A549 (cell line): ENCODE measurements around the gene C1QTNF12. TPM values are rescaled to one million over a fixed set of nuclear protein-coding genes. Genes with fewer than 3 reads are reported as not detected.

ENCODE experiments used
- ATAC-seq, 2 experiments: fragments of 200-7000 bp in 1 of 2; fragments of >200 bp in 1 of 2; cut with Nextera tagmentation in 1 of 2; cut with Tn5 transposase in 1 of 2; 3 replicates each; pipeline versions ENCODE4 v1.8.0 to v1.9.1; 2018 to 2020; ENCODE audit warnings: mild to moderate bottlenecking in 1 of 2, moderate library complexity in 1 of 2
- CTCF ChIA-PET: fragments of 300-600 bp; sonication (Branson Sonifier 250); formaldehyde crosslinking; extraction: SDS; loops from one replicate; lab custom pipeline; 2021; ENCODE audit warnings: antibody characterized with exemption, inconsistent platforms; lab: Yijun Ruan, JAX
- POLR2A ChIA-PET: fragments of 350-600 bp; formaldehyde crosslinking; extraction: SDS; loops from one replicate; lab custom pipeline; 2021; ENCODE audit warnings: antibody characterized with exemption, inconsistent platforms; lab: Yijun Ruan, JAX
- DNase-seq, 2 experiments: peaks; one replicate each; pipeline versions ENCODE4 v3.0.0 to v3.0.0-alpha.2; 2011 to 2016; ENCODE audit warnings: low read depth in 1 of 2, low spot score in 1 of 2
- FAIRE-seq: peaks from 2 replicates; lab custom pipeline; 2011; peaks lifted over from hg19 to GRCh38; lab: Jason Lieb, UNC
- H3K27ac ChIP-seq, 2 experiments: fragments of >200 bp; sonication (Bioruptor Twin); formaldehyde crosslinking; 3 replicates each; pipeline ENCODE4 v1.5.1; 2016 to 2017
- H3K4me1 ChIP-seq: fragments of >200 bp; sonication (Bioruptor Twin); formaldehyde crosslinking; 3 replicates; pipeline ENCODE4 v1.6.1; 2016
- H3K4me2 ChIP-seq: fragments of >200 bp; sonication (Bioruptor Twin); formaldehyde crosslinking; 3 replicates; pipeline ENCODE4 v1.6.1; 2016
- H3K4me3 ChIP-seq: fragments of >200 bp; sonication (Bioruptor Twin); formaldehyde crosslinking; 3 replicates; pipeline ENCODE4 v1.5.1; 2016
- H3K9me3 ChIP-seq: fragments of >200 bp; sonication (Bioruptor Twin); formaldehyde crosslinking; 3 replicates; pipeline ENCODE4 v1.6.1; 2016
- BCL3 ChIP-seq: fragments of >200 bp; sonication (Bioruptor Twin); formaldehyde crosslinking; IDR thresholded peaks from 3 replicates; pipeline ENCODE4 v1.6.1; 2016
- BHLHE40 ChIP-seq: IDR thresholded peaks from 2 replicates; pipeline ENCODE4 v1.6.1; 2012; ENCODE audit warnings: low read depth, low read length, inconsistent platforms
- CEBPB ChIP-seq, 2 experiments: fragments of >200 bp in 1 of 2; sonication (Bioruptor Twin) in 1 of 2; formaldehyde crosslinking in 1 of 2; IDR thresholded peaks; 2 replicates each; pipeline ENCODE4 v1.6.1; 2012 to 2016
- E2F6 ChIP-seq: IDR thresholded peaks from 2 replicates; pipeline ENCODE4 v1.6.1; 2012; ENCODE audit warnings: low read depth, borderline replicate concordance
- EHF ChIP-seq: fragments of 250-450 bp; sonication (Bioruptor Pico); IDR thresholded peaks from 2 replicates; pipeline ENCODE4 v1.5.0; 2020; ENCODE audit warnings: mild to moderate bottlenecking
- ELK1 ChIP-seq: fragments of 150-350 bp; IDR thresholded peaks from 2 replicates; pipeline ENCODE4 v1.6.1; 2014; ENCODE audit warnings: low read depth, mild to moderate bottlenecking, low read length
- FOSL2 ChIP-seq, 2 experiments: fragments of 450-650 bp in 1 of 2; fragments of >200 bp in 1 of 2; sonication (Bioruptor Twin) in 1 of 2; formaldehyde crosslinking; IDR thresholded peaks; 2 replicates each; pipeline versions ENCODE4 v1.5.0 to v1.6.1; 2016 to 2020; ENCODE audit warnings: mild to moderate bottlenecking in 1 of 2, moderate library complexity in 1 of 2
- GATA3 ChIP-seq: IDR thresholded peaks from 2 replicates; pipeline ENCODE4 v1.6.1; 2012; ENCODE audit warnings: borderline replicate concordance
- HEYL ChIP-seq: fragments of 250-450 bp; sonication (Bioruptor Pico); IDR thresholded peaks from 2 replicates; pipeline ENCODE4 v1.8.0; 2021; ENCODE audit warnings: mild to moderate bottlenecking, moderate library complexity
- HOXB13 ChIP-seq: fragments of 250-450 bp; sonication (Bioruptor Pico); IDR thresholded peaks from 2 replicates; pipeline ENCODE4 v1.5.0; 2020; ENCODE audit warnings: low read depth, mild to moderate bottlenecking, moderate library complexity
- JUN ChIP-seq, 2 experiments: fragments of >200 bp; sonication (Bioruptor Twin); formaldehyde crosslinking; IDR thresholded peaks; 2 replicates in 1 of 2; 3 replicates in 1 of 2; pipeline ENCODE4 v1.6.1; 2016 to 2017
- KDM5A ChIP-seq: fragments of 200-600 bp; sonication (generic); IDR thresholded peaks from 2 replicates; pipeline ENCODE4 v1.6.1; 2016; ENCODE audit warnings: antibody characterized with exemption, mild to moderate bottlenecking
- MYC ChIP-seq: IDR thresholded peaks from 2 replicates; pipeline ENCODE4 v1.6.1; 2012; ENCODE audit warnings: mild to moderate bottlenecking, inconsistent platforms, low read length, improper control_type of control experiment, borderline replicate concordance
- NPAS2 ChIP-seq: fragments of 250-450 bp; sonication (Bioruptor Pico); IDR thresholded peaks from 2 replicates; pipeline ENCODE4 v1.8.0; 2022; ENCODE audit warnings: mild to moderate bottlenecking, moderate library complexity, borderline replicate concordance
- RAD21 ChIP-seq, 2 experiments: fragments of >200 bp in 1 of 2; sonication (Bioruptor Twin) in 1 of 2; formaldehyde crosslinking in 1 of 2; IDR thresholded peaks in 1 of 2; conservative IDR thresholded peaks in 1 of 2; 2 replicates in 1 of 2; 3 replicates in 1 of 2; pipeline ENCODE4 v1.6.1; 2012 to 2018; ENCODE audit warnings: inconsistent platforms in 1 of 2
- RCOR1 ChIP-seq: fragments of 150-350 bp; IDR thresholded peaks from 2 replicates; pipeline ENCODE4 v1.6.1; 2014; ENCODE audit warnings: antibody characterized with exemption, low read length, low read depth
- REST ChIP-seq: fragments of 200-600 bp; sonication (generic); IDR thresholded peaks from 2 replicates; pipeline ENCODE4 v1.6.1; 2016; ENCODE audit warnings: antibody characterized with exemption, mild to moderate bottlenecking, moderate library complexity
- USF2 ChIP-seq: fragments of 450-650 bp; IDR thresholded peaks from 2 replicates; pipeline ENCODE4 v1.6.1; 2014; ENCODE audit warnings: antibody characterized with exemption
- ZC3H11A ChIP-seq: fragments of 450-650 bp; IDR thresholded peaks from 2 replicates; pipeline ENCODE4 v1.6.1; 2014; ENCODE audit warnings: antibody characterized with exemption, mild to moderate bottlenecking
- ZNF302 ChIP-seq: fragments of 250-450 bp; sonication (Bioruptor Pico); IDR thresholded peaks from 2 replicates; pipeline ENCODE4 v1.9.0; 2021; ENCODE audit warnings: inconsistent platforms, mild to moderate bottlenecking, moderate library complexity
- WGBS: methylation state at CpG from one replicate; pipeline ENCODE4 v1.1.6; 2017; ENCODE audit errors: missing lambda C conversion rate; 5-methylcytosine and 5-hydroxymethylcytosine counted together
- polyA plus RNA-seq, 4 experiments: library from polyadenylated mRNA; depleted of rRNA in 3 of 4; stranded (reverse); fragments of >200 nt; fragmentation: RNase III in 1 of 4; extraction: RNeasy Plus Mini Kit Qiagen cat#74134 plus additional on column Dnase treatment in 1 of 4; gene quantifications; 2 replicates in 3 of 4; 3 replicates in 1 of 4; pipeline ENCODE4 v1.2.3, GENCODE V29; 2011 to 2017

C1QTNF12 gene
- polyA plus RNA-seq, 2 of the 4 experiments (the other 2 are of a cell fraction) = 0.47 to 0.83 TPM

GRCh38 chr1:1204998-1205768 is 41.3 kb downstream of the C1QTNF12 start:
- CTCF ChIA-PET = interaction anchor here (1.2 kb wide), 1 partner anchor 12 kb away, joined by 3 read pairs; no protein-coding TSS in a partner anchor

DNA sequence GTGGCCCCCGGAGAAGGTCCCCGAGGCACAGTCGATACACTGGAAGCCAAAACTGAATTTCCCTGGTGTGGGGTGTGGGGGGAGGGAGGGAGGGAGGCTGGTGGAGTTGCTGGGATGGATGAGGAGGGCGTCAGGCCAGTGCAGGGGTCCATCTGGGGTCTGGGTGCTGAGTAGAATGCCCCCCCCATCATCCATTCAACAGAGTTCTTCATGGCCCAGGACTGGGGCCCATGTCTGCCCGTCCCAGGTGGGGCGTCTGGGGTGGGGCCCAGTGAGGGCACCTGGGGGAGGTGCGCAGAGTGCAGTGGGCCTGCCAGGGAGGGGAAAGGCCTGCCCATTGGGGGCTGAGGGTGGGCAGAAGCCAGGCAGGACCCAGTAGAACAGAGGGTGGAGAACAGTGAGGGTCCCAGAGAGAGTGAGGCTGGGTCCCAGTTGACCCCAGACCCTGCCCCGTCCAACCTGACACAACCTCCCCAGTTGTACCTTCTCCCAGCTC is 42.0 kb downstream of the C1QTNF12 start:
- FAIRE-seq = no peak
- Histone ChIP-seq H3K4me2 (no peak overlapping the region), H3K27ac (no peak overlapping the region), H3K4me3 (no peak overlapping the region), H3K4me1 (peaks cover 3% of the 10 kb centered on the region; the same call in 1 of the 3 replicates), H3K9me3 (no peaks in the 10 kb centered on the region)
- ChIA-PET POLR2A (no interaction called here), CTCF (interaction anchor here (1.2 kb wide), 1 partner anchor 13 kb away, joined by 3 read pairs; no protein-coding TSS in a partner anchor)
- WGBS = no CpG with 5 or more reads among the region's 8 CpGs
- no peak for DNase-seq
- ATAC-seq = no peak
- TF ChIP-seq HOXB13 (CRISPR knock-in tag) (no peak), KDM5A (no peak), BHLHE40 (no peak), ELK1 (no peak), ZNF302 (CRISPR knock-in tag) (no peak), USF2 (no peak), E2F6 (no peak), CEBPB (IDR thresholded peaks at IDR 0.05) (no peak), GATA3 (no peak), REST (no peak), NPAS2 (CRISPR knock-in tag) (no peak), BCL3 (no peak)

More at GRCh38 chr1:1204998-1205768, 41.3 kb downstream of the C1QTNF12 start:
- peaks cover 3% of the 10 kb centered on the region; the same call in 1 of the 3 replicates for H3K4me1 ChIP-seq
- no peak for TF ChIP-seq RCOR1
- TF ChIP-seq JUN (IDR thresholded peaks at IDR 0.05) = no peak
- no peak for TF ChIP-seq RAD21 (conservative IDR thresholded peaks at IDR 0.05 in 1 of 2, IDR thresholded peaks at IDR 0.05 in 1 of 2)
- TF ChIP-seq MYC = no peak
- TF ChIP-seq HEYL (CRISPR knock-in tag) = no peak
- TF ChIP-seq ZC3H11A = no peak
- TF ChIP-seq HOXB13 (CRISPR knock-in tag) = no peak
- TF ChIP-seq EHF = no peak
- TF ChIP-seq FOSL2 (IDR thresholded peaks at IDR 0.05) = no peak
- no peak for TF ChIP-seq FOSL2 (CRISPR knock-in tag; IDR thresholded peaks at IDR 0.05)
- TF ChIP-seq CEBPB (IDR thresholded peaks at IDR 0.05) = no peak
- no peak for TF ChIP-seq REST
- no peak for TF ChIP-seq ZNF302 (CRISPR knock-in tag)
- H3K4me2 ChIP-seq = no peak overlapping the region
- ATAC-seq = peak in 1 of 2 experiments; percentile 12; a peak in 3 of 6 replicates
- FAIRE-seq = no peak
- 66% methylated on average over 14 of the region's 19 CpGs for WGBS
- POLR2A ChIA-PET = no interaction called here
- no peak overlapping the region for H3K4me3 ChIP-seq
- no peak for DNase-seq
- H3K27ac ChIP-seq = no peak overlapping the region
- H3K9me3 ChIP-seq = no peaks in the 10 kb centered on the region
